Endothelial cell (in vitro differentiated cells): ENCODE results near the gene RNF220. TPM values are rescaled to one million over a fixed set of nuclear protein-coding genes. Genes with fewer than 3 reads are reported as not detected.

ENCODE experiments used
- DNase-seq: peaks from one replicate; pipeline ENCODE4 v3.0.0; 2021; ENCODE audit warnings: low spot score
- H3K27ac Mint-ChIP-seq: one replicate; pipeline ENCODE4 v1.8.0; 2021; ENCODE audit warnings: mixed read lengths, inconsistent platforms; ENCODE audit not compliant: unreplicated experiment
- H3K27me3 Mint-ChIP-seq: one replicate; pipeline ENCODE4 v1.8.0; 2021; ENCODE audit warnings: mild to moderate bottlenecking, moderate library complexity, mixed read lengths, inconsistent platforms; ENCODE audit not compliant: unreplicated experiment
- H3K36me3 Mint-ChIP-seq: one replicate; pipeline ENCODE4 v1.8.0; 2021; ENCODE audit warnings: mild to moderate bottlenecking, low read depth, mixed read lengths, inconsistent platforms; ENCODE audit not compliant: unreplicated experiment
- H3K4me1 Mint-ChIP-seq: one replicate; pipeline ENCODE4 v1.8.0; 2021; ENCODE audit warnings: mild to moderate bottlenecking, mixed read lengths, inconsistent platforms; ENCODE audit not compliant: unreplicated experiment
- H3K4me3 Mint-ChIP-seq: one replicate; pipeline ENCODE4 v1.8.0; 2021; ENCODE audit warnings: mild to moderate bottlenecking, mixed read lengths, inconsistent platforms; ENCODE audit not compliant: unreplicated experiment
- H3K9me3 Mint-ChIP-seq: one replicate; pipeline ENCODE4 v1.8.0; 2021; ENCODE audit warnings: mixed read lengths, inconsistent platforms; ENCODE audit not compliant: unreplicated experiment
- CTCF ChIP-seq: fragments of 200-600 bp; sonication (generic); IDR thresholded peaks from one replicate; pipeline ENCODE4 v1.5.0; 2021; ENCODE audit warnings: antibody characterized with exemption; ENCODE audit not compliant: unreplicated experiment
- total RNA-seq: library from RNA; stranded (reverse); fragmentation: NEBNext Ultra II Directional; extraction: Animal tissue kit (Norgen Biotek cat#: 25700); gene quantifications from one replicate; pipeline ENCODE4 v1.2.1, GENCODE V29; 2021; ENCODE audit not compliant: unreplicated experiment

RNF220 gene
- total RNA-seq, 1 donor from 2014 or later, result 87.5 TPM

- Mint-ChIP-seq H3K36me3 (peaks cover 10% of the 10 kb centered on the region), H3K27me3 (peaks cover 7% of the 10 kb centered on the region), H3K27ac (no peak overlapping the region), H3K4me1 (peaks cover 18% of the 10 kb centered on the region), H3K4me3 (no peak overlapping the region), H3K9me3 (no peaks in the 10 kb centered on the region)
- no peak for TF ChIP-seq CTCF
- no peak for DNase-seq
These were observed 135.1 kb downstream of the RNF220 start for GRCh38 chr1:44539991-44540730.

GRCh38 chr1:44542420-44543063 lies 137.5 kb downstream of the RNF220 start:
- Mint-ChIP-seq H3K36me3 (peaks cover 16% of the 10 kb centered on the region), H3K4me1 (peaks cover 18% of the 10 kb centered on the region), H3K9me3 (no peaks in the 10 kb centered on the region), H3K4me3 (no peak overlapping the region), H3K27ac (peak overlapping the region; percentile 14), H3K27me3 (peaks cover 7% of the 10 kb centered on the region)
- DNase-seq, result no peak
- no peak for TF ChIP-seq CTCF

GRCh38 chr1:44543064-44543744 lies 138.1 kb downstream of the RNF220 start:
- H3K4me1 Mint-ChIP-seq, result peaks cover 18% of the 10 kb centered on the region

GRCh38 chr1:44543786-44544185 lies 138.7 kb downstream of the RNF220 start:
- Mint-ChIP-seq H3K9me3 (no peaks in the 10 kb centered on the region), H3K36me3 (peaks cover 13% of the 10 kb centered on the region), H3K4me1 (peaks cover 18% of the 10 kb centered on the region), H3K27ac (no peak overlapping the region), H3K4me3 (no peak overlapping the region), H3K27me3 (peaks cover 11% of the 10 kb centered on the region)
- no peak for DNase-seq
- TF ChIP-seq CTCF, result no peak

More at GRCh38 chr1:44543064-44543744, 138.1 kb downstream of the RNF220 start:
- H3K36me3 Mint-ChIP-seq, result peaks cover 13% of the 10 kb centered on the region
- TF ChIP-seq CTCF, result no peak
- peaks cover 8% of the 10 kb centered on the region for H3K27me3 Mint-ChIP-seq
- H3K4me3 Mint-ChIP-seq, result no peak overlapping the region
- peak overlapping the region; percentile 38 for H3K27ac Mint-ChIP-seq
- H3K9me3 Mint-ChIP-seq, result no peaks in the 10 kb centered on the region
- DNase-seq, result peak; percentile 26
